Measurements from ENCODE around the gene PSMC3IP. TPM values are rescaled to one million over a fixed set of nuclear protein-coding genes. Genes with fewer than 3 reads are reported as not detected.

PSMC3IP gene
- total RNA-seq, 2 donors from 2014 or later, result 2.2 to 11.6 TPM

DNA sequence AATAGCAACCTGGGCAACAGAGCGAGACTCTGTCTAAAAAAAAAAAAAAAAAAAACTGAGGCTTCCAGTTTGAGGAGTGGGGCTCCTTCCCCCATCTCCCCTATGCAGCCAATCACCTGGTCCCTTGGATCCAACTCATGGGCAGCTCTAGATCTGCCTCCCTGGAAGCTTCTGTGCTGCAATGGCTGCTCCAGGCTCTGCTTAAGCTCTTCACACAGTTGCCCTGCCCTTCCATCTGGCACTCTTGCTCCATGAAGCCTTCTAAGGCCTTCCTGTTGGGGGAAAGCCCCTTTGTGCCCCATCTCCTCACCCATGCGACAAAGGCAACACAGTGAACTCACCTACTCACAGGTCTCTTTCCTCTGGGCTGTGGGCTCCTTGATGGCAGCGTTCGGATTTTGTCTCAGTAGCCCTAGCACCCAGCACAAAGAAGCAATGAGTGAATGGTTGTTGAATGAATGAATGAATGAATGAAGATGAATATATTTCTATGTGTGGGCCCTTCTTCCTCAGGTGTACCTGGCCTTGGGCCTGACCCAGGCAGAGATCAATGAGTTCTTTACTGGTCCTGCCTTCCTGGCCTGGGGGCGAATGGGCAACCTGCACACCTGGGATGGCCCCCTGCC is 39.6 kb downstream of the PSMC3IP start:
- H3K27ac ChIP-seq, result no peak overlapping the region
- intact Hi-C loops (cut with DNase I), result no loop called here
- no peaks in the 10 kb centered on the region for H3K9me3 ChIP-seq
- H3K4me3 ChIP-seq, result no peak overlapping the region
- no peaks in the 10 kb centered on the region for H3K36me3 ChIP-seq
- TF ChIP-seq, protein P1, sequence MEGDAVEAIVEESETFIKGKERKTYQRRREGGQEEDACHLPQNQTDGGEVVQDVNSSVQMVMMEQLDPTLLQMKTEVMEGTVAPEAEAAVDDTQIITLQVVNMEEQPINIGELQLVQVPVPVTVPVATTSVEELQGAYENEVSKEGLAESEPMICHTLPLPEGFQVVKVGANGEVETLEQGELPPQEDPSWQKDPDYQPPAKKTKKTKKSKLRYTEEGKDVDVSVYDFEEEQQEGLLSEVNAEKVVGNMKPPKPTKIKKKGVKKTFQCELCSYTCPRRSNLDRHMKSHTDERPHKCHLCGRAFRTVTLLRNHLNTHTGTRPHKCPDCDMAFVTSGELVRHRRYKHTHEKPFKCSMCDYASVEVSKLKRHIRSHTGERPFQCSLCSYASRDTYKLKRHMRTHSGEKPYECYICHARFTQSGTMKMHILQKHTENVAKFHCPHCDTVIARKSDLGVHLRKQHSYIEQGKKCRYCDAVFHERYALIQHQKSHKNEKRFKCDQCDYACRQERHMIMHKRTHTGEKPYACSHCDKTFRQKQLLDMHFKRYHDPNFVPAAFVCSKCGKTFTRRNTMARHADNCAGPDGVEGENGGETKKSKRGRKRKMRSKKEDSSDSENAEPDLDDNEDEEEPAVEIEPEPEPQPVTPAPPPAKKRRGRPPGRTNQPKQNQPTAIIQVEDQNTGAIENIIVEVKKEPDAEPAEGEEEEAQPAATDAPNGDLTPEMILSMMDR (IDR thresholded peaks at IDR 0.05), result no peak
- peaks cover 18% of the 10 kb centered on the region for H3K4me1 ChIP-seq
- H3K27me3 ChIP-seq, result no peaks in the 10 kb centered on the region
- H3K9ac ChIP-seq (ENCODE audit: low read depth in 2 of 2, low read length in 2 of 2), result no peak overlapping the region
- DNase-seq, result no peak

DNA sequence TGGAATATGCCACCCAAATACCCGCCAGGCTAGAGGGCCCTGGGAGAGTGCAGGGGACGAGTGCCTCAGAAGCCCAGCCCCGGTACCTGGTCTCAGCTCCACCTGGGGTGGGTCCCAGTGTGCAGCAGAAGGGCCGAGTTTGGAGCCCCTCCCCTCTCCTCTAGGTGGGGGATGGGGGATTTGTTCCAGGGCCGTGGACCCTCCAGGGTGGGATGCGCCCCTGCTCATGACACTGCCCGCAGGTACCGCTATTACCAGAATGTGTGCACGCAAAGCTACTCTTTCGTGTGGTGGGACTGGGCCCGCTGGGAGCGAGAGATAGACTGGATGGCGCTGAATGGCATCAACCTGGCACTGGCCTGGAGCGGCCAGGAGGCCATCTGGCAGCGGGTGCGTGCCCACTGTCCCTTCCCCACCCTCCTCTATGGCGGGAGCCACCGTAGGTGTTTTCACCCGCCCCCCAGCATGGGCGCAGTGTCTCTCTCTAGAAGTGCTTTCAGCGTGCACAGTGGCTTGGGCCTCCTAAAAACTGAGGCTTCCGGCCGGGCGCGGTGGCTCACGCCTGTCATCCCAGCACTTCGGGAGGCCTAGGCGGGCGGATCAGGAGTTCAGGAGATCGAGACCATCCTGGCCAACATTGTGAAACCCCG is 40.2 kb downstream of the PSMC3IP start:
- no peaks in the 10 kb centered on the region for H3K27me3 ChIP-seq
- H3K9ac ChIP-seq (ENCODE audit: low read depth in 2 of 2, low read length in 2 of 2), result peak overlapping the region; percentile 82 to 89
- TF ChIP-seq, protein P1 (IDR thresholded peaks at IDR 0.05), result no peak
- DNase-seq, result no peak
- H3K4me3 ChIP-seq, result peak overlapping the region; percentile 67
- H3K27ac ChIP-seq, result peak overlapping the region; percentile 66
- H3K36me3 ChIP-seq, result no peaks in the 10 kb centered on the region
- H3K9me3 ChIP-seq, result no peaks in the 10 kb centered on the region
- intact Hi-C loops (cut with DNase I), result no loop called here
- H3K4me1 ChIP-seq, result peaks cover 17% of the 10 kb centered on the region

DNA sequence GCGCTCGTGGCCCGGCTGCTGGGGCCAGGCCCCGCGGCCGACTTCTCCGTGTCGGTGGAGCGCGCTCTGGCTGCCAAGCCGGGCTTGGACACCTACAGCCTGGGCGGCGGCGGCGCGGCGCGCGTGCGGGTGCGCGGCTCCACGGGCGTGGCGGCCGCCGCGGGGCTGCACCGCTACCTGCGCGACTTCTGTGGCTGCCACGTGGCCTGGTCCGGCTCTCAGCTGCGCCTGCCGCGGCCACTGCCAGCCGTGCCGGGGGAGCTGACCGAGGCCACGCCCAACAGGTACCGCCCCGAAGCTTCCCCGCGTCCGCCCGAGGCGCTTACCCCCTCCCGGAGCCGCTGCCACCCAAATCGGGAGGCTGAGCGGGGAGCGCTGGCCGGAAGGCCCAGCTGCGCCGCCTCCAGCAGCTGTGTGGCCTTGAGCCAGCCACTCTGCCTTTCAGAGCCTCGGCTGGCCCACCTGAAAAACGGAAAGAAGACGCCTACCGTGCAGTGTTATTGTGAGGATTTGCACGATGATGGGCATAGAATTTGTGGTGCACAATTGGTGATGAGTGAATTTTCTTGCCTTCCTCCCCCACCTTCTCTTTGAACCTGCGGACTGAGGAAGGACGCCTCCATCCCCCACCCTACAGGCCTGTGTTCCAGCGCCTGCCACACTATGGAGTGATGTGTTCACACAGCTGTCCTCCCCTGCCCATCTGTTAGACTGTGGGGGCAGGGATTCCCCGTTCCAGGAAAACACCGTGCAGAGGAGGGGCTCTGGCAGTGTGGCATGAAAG is 41.0 kb downstream of the PSMC3IP start:
- H3K4me1 ChIP-seq, result peaks cover 10% of the 10 kb centered on the region
- peak; percentile 90 for DNase-seq
- no peaks in the 10 kb centered on the region for H3K27me3 ChIP-seq
- H3K36me3 ChIP-seq, result no peaks in the 10 kb centered on the region
- intact Hi-C loops (cut with DNase I), result no loop called here
- peak overlapping the region; percentile 66 for H3K27ac ChIP-seq
- peak overlapping the region; percentile 67 for H3K4me3 ChIP-seq
- TF ChIP-seq, protein P1 (IDR thresholded peaks at IDR 0.05), result no peak
- H3K9ac ChIP-seq (ENCODE audit: low read depth in 2 of 2, low read length in 2 of 2), result peak overlapping the region; percentile 82 to 89
- no peaks in the 10 kb centered on the region for H3K9me3 ChIP-seq

DNA sequence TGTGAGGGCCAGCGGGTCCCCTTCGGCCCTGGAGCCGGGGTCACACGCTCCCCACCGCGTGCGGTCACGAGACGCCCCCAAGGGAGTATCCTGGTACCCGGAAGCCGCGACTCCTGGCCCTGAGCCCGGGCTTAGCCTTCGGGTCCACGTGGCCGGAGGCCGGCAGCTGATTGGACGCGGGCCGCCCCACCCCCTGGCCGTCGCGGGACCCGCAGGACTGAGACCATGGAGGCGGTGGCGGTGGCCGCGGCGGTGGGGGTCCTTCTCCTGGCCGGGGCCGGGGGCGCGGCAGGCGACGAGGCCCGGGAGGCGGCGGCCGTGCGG is 41.5 kb downstream of the PSMC3IP start, which contains the start of gene NAGLU:
Gene NAGLU (plus strand): TSS at position 194 of the 324 bp plus-strand sequence. CDS start 32 bp downstream, at position 226.
- no peaks in the 10 kb centered on the region for H3K27me3 ChIP-seq
- intact Hi-C loops (cut with DNase I), result no loop called here
- H3K9ac ChIP-seq (ENCODE audit: low read depth in 2 of 2, low read length in 2 of 2), result peak within 1 kb of the TSS; percentile 82 to 89
- H3K9me3 ChIP-seq, result no peaks in the 10 kb centered on the region
- TF ChIP-seq, protein P1 (IDR thresholded peaks at IDR 0.05), result no peak
- H3K4me1 ChIP-seq, result peaks cover 7% of the 10 kb centered on the region
- DNase-seq, result peak; percentile 98
- no peaks in the 10 kb centered on the region for H3K36me3 ChIP-seq
- peak within 1 kb of the TSS; percentile 67 for H3K4me3 ChIP-seq
- H3K27ac ChIP-seq, result peak within 1 kb of the TSS; percentile 66

DNA sequence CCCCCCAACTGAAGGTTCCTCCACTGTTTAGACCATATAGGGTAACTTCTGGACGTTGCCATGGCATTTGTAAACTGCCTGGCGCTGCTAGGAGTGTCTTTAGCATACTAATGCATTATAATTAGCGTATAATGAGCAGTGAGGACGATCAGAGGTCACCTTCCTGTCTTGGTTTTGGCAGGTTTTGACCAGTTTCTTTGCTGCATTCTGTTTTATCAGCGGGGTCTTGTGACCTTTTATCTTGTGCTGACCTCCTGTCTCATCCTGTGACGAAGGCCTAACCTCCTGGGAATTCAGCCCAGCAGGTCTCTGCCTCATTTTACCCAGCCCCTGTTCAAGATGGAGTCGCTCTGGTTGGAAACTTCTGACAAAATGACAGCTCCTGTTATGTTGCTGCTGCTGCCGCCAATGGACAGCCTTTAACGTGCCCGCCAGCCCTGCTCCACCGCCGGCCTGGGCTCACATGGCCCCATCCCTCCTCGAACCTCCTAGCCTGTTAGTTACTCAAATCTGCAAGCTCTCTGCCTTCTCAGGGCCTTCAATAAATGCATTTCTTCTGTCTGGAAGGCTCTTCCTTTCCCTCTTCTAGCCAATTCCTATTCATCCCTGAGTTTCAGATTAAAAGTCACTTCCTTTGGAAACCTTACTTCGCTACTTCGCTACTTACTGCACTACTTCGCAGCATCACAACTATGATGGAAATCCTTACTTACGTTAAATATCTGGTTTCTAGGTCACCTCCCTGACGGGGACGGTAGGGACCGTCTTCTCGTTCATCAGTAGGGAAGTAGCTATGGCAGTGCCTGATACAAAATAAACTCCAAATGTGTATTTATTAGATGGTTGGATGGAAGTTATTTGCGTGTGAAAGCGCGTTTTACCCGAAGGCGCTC is 42.1 kb downstream of the PSMC3IP start:
- intact Hi-C loops (cut with DNase I), result no loop called here

More for the DNA sequence above, 42.1 kb downstream of the PSMC3IP start:
- no peaks in the 10 kb centered on the region for H3K36me3 ChIP-seq
- peak overlapping the region; percentile 66 for H3K27ac ChIP-seq
- H3K9me3 ChIP-seq, result no peaks in the 10 kb centered on the region
- peaks cover 4% of the 10 kb centered on the region for H3K4me1 ChIP-seq
- TF ChIP-seq, protein P1 (IDR thresholded peaks at IDR 0.05), result no peak
- H3K9ac ChIP-seq (ENCODE audit: low read depth in 2 of 2, low read length in 2 of 2), result peak overlapping the region; percentile 78 to 82
- no peak for DNase-seq
- peak overlapping the region; percentile 67 for H3K4me3 ChIP-seq
- H3K27me3 ChIP-seq, result no peaks in the 10 kb centered on the region
